Kidney (tissue), 22 donors: ENCODE results near the gene CD276. TPM values are rescaled to one million over a fixed set of nuclear protein-coding genes. Genes with fewer than 3 reads are reported as not detected.
"Not testable (repeated sequence)": the region's sequence is repeated elsewhere in the genome, so short reads cannot be mapped to it uniquely, and the experiment has no call there.

ENCODE experiments used
- DNase-seq, 5 donors: peaks; one replicate each; pipeline ENCODE4 v3.0.0-alpha.2; 2013 to 2020
- FAIRE-seq: peaks from 2 replicates; lab custom pipeline; 2012; peaks lifted over from hg19 to GRCh38; lab: Jason Lieb, UNC
- H3K27ac ChIP-seq, 2 donors: one replicate each; pipeline ENCODE4 v1.7.0; 2013; ENCODE audit warnings: low read depth in 2 of 2, low read length in 2 of 2, inconsistent platforms in 1 of 2
- H3K27me3 ChIP-seq: one replicate; pipeline ENCODE4 v1.7.1; 2013; ENCODE audit warnings: low read length, inconsistent platforms; ENCODE audit not compliant: control insufficient read depth, insufficient read depth
- H3K36me3 ChIP-seq, 3 donors: one replicate each; pipeline versions ENCODE4 v1.7.0 to v1.7.1; 2013; ENCODE audit warnings: low read length in 3 of 3, control low read depth in 1 of 3, inconsistent platforms in 1 of 3; ENCODE audit not compliant: insufficient read depth in 3 of 3, control insufficient read depth in 2 of 3
- H3K4me1 ChIP-seq, 3 donors: one replicate each; pipeline versions ENCODE4 v1.7.0 to v1.7.1; 2013; ENCODE audit warnings: low read length in 3 of 3, inconsistent platforms in 1 of 3, low read depth in 1 of 3; ENCODE audit not compliant: control insufficient read depth in 2 of 3, insufficient read depth in 2 of 3
- H3K4me3 ChIP-seq, 3 donors: one replicate each; pipeline versions ENCODE4 v1.7.0 to v1.8.1; 2013; ENCODE audit warnings: low read length in 3 of 3, control low read depth in 1 of 3, inconsistent platforms in 1 of 3
- H3K9ac ChIP-seq, 3 donors: one replicate each; pipeline versions ENCODE4 v1.7.0 to v1.7.1; 2013; ENCODE audit warnings: low read length in 3 of 3, control low read depth in 1 of 3, inconsistent platforms in 1 of 3
- H3K9me3 ChIP-seq, 3 donors: one replicate each; pipeline versions ENCODE4 v1.7.0 to v1.7.1; 2013; ENCODE audit warnings: low read length in 3 of 3, control low read depth in 1 of 3, inconsistent platforms in 1 of 3; ENCODE audit not compliant: control insufficient read depth in 2 of 3, insufficient read depth in 1 of 3
- intact Hi-C: fragments of 100-400 bp; cut with DNase I; formaldehyde crosslinking; loops from one replicate; pipeline ENCODE4 v1.11.1; 2022
- long read RNA-seq, 10 donors: library from polyadenylated mRNA in 1 of 10; unstranded in 1 of 10; transcript quantifications; one replicate each; pipeline ENCODE4 v2.0.0 and lab custom pipeline, GENCODE V29; 2021 to 2026
- polyA plus RNA-seq: library from polyadenylated mRNA; stranded (reverse); fragments of 350-450 nt; fragmentation: Illumina TruSeq; extraction: RNeasy Lipid Tissue Mini Kit (QIAGEN cat#74804); gene quantifications from one replicate; pipeline ENCODE4 v1.2.3, GENCODE V29; 2014; ENCODE audit warnings: low read depth, low replicate concordance; ENCODE audit not compliant: insufficient read depth
- total RNA-seq: library from RNA; stranded (reverse); fragmentation: NEBNext Ultra II Directional; extraction: Animal tissue kit (Norgen Biotek cat#: 25700); gene quantifications from one replicate; pipeline ENCODE4 v1.2.1, GENCODE V29; 2021
- TF ChIP-seq, protein P1 (sequence below): IDR thresholded peaks from 3 replicates; pipeline ENCODE4 v1.5.1; 2012; ENCODE audit warnings: mild to moderate bottlenecking, moderate library complexity, borderline replicate concordance; ENCODE audit not compliant: insufficient read depth; ENCODE audit errors: extremely low read depth
- donor health status: control.
- donor health status: control.
- donor health status: control.
- donor health status: control.
- donor health status: control.
- donor health status: DM: yes; HTN: yes; CAD: no.
- donor health status: Normal renal cell carcinoma (clear cell type).

Gene CD276
- 31.5 TPM for total RNA-seq
- 25.0 TPM for polyA plus RNA-seq
- long read RNA-seq, donor 1, transcript CD276-202 (10 exons, 3,469 nt), result major isoform, 8 of 75 reads
- long read RNA-seq, donor 1, partial matches to known transcripts, result 65 of 75 reads
- long read RNA-seq, donor 1, other reads (novel, unspliced or antisense), result 0 of 75 reads
- long read RNA-seq, donor 2, partial matches to known transcripts, result 5 of 8 reads
- long read RNA-seq, donor 2, other reads (novel, unspliced or antisense), result 0 of 8 reads
- long read RNA-seq, donor 3, partial matches to known transcripts, result 15 of 19 reads
- long read RNA-seq, donor 3, other reads (novel, unspliced or antisense), result 0 of 19 reads
- long read RNA-seq, donor 4, transcript CD276-202 (10 exons, 3,469 nt), result major isoform, 12 of 43 reads
- long read RNA-seq, donor 4, partial matches to known transcripts, result 30 of 43 reads
- long read RNA-seq, donor 4, other reads (novel, unspliced or antisense), result 0 of 43 reads
- long read RNA-seq, donor 5, result 0 reads
- long read RNA-seq, donor 6, partial matches to known transcripts, result 5 of 12 reads
- long read RNA-seq, donor 6, other reads (novel, unspliced or antisense), result 0 of 12 reads
- long read RNA-seq, donor 7, transcript CD276-202 (10 exons, 3,469 nt), result major isoform, 8 of 15 reads
- long read RNA-seq, donor 7, partial matches to known transcripts, result 0 of 15 reads
- long read RNA-seq, donor 7, other reads (novel, unspliced or antisense), result 6 of 15 reads
- long read RNA-seq, donor 8, transcript CD276-202 (10 exons, 3,469 nt), result major isoform, 6 of 22 reads
- long read RNA-seq, donor 8, partial matches to known transcripts, result 12 of 22 reads
- long read RNA-seq, donor 8, other reads (novel, unspliced or antisense), result 0 of 22 reads
- long read RNA-seq, donor 9, partial matches to known transcripts, result 7 of 10 reads
- long read RNA-seq, donor 9, other reads (novel, unspliced or antisense), result 0 of 10 reads
- long read RNA-seq, donor 10, transcript CD276-202 (10 exons, 3,469 nt), result major isoform, 10 of 17 reads
- long read RNA-seq, donor 10, partial matches to known transcripts, result 6 of 17 reads
- long read RNA-seq, donor 10, other reads (novel, unspliced or antisense), result 0 of 17 reads

DNA sequence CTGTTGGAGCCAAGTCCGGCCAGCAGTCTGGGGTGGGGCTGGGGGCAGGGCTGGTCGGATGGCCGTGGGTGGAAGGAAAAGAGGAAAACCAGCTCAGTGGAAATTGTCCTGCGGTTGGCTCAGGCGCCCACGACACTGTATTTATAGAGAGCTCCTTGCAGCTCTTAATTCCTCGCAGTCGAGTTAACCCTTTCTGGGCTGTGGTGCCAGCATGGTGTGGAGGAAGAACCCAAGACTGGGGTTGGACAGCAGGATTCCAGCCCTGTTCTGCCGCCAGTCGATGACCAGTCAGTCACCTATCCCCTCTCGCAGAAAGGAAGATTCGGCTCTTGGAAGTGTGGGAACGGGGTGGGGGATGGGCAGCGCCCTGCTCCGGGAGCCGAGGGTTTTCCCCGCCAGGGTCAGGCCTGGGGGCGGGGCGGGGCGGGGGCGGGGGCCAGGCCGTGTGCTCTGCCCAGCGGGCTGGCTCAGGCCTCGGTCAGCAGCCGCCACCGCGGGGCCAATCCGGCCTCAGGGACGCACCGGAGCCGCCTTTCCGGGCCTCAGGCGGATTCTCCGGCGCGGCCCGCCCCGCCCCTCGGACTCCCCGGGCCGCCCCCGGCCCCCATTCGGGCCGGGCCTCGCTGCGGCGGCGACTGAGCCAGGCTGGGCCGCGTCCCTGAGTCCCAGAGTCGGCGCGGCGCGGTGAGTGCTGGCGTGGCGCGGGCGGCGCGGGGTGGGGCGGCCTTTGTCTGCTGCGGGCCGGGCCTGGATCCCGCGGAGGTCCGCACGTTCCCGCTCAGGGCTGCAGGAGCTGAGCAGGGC lies at the start of gene CD276:
TSS of gene CD276 (plus strand) at position 607 of the 804 bp plus-strand sequence. CDS start 15,257 bp downstream, outside the sequence.
- intact Hi-C loops, result no loop called here
- TF ChIP-seq, protein P1, sequence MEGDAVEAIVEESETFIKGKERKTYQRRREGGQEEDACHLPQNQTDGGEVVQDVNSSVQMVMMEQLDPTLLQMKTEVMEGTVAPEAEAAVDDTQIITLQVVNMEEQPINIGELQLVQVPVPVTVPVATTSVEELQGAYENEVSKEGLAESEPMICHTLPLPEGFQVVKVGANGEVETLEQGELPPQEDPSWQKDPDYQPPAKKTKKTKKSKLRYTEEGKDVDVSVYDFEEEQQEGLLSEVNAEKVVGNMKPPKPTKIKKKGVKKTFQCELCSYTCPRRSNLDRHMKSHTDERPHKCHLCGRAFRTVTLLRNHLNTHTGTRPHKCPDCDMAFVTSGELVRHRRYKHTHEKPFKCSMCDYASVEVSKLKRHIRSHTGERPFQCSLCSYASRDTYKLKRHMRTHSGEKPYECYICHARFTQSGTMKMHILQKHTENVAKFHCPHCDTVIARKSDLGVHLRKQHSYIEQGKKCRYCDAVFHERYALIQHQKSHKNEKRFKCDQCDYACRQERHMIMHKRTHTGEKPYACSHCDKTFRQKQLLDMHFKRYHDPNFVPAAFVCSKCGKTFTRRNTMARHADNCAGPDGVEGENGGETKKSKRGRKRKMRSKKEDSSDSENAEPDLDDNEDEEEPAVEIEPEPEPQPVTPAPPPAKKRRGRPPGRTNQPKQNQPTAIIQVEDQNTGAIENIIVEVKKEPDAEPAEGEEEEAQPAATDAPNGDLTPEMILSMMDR, result no peak
- peak; percentile 70 to 90 (median 82) for DNase-seq
- H3K9me3 ChIP-seq, result no peaks in the 10 kb centered on the region
- peak within 1 kb of the TSS; percentile 18 to 33 for H3K27ac ChIP-seq
- H3K4me1 ChIP-seq, result peaks cover 2 to 8% (median 6%) of the 10 kb centered on the region in 3 donors
- no peak for FAIRE-seq
- H3K27me3 ChIP-seq, result no peaks in the 10 kb centered on the region
- no peaks in the 10 kb centered on the region for H3K36me3 ChIP-seq
- H3K4me3 ChIP-seq, result peak within 1 kb of the TSS; percentile 59 to 71 (median 66)
- peak within 1 kb of the TSS in 2 of 3 donors; percentile 44 to 57 for H3K9ac ChIP-seq

DNA sequence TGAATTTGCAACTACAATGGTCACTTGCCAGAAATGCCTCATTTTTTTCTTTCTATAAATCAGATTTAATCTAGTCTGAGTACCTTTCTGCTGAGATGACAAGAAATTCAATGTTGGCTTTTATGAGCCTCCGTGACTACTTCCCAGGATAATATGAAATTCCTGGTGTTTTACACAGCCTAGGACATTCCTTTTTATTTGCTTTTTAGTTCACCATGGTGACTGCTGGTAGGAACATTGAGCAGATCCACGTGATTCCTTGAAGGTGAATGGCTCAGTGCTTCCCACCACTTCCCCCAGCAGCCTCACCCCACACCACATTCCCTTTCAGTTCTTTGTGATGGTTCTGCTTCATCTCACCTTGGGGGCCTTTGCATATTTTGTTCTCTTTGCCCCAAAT lies 46.7 kb upstream of the CD276 start:
- DNase-seq (peak in 3 of 5 donors; percentile 32 to 65 (median 52)), FAIRE-seq (no peak)
- H3K9ac ChIP-seq, result no peak overlapping the region
- no peaks in the 10 kb centered on the region for H3K9me3 ChIP-seq
- TF ChIP-seq, protein P1, result no peak
- no peaks in the 10 kb centered on the region for H3K27me3 ChIP-seq
- H3K36me3 ChIP-seq, result no peaks in the 10 kb centered on the region
- peaks cover 0 to 3% (median 0%) of the 10 kb centered on the region in 3 donors for H3K4me1 ChIP-seq
- H3K27ac ChIP-seq, result no peak overlapping the region
- intact Hi-C loops, result loop anchor here (10.0 kb wide), 1 partner anchor 73 kb away; no protein-coding TSS in a partner anchor
- no peak overlapping the region for H3K4me3 ChIP-seq

DNA sequence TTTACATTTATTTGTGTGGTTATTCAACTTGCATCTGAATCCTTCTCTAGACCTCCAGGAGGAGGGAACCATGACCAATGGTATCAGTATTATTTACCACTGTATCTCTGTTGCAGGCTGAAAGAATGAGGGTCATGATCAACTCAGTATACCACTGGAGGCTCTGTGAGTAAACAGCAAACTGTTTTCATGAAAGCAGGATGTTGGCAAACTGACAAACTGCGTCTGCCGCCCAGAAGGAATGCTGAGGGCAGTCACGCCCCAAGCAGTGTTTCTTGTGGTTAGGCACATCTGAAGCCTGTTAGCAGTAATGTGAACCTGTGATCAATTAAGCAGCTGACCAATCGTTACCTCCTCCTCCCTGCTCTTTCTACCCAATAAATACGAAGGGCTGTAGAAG lies 44.7 kb upstream of the CD276 start:
- not testable (repeated sequence) for H3K27ac ChIP-seq, H3K4me3 ChIP-seq, H3K9ac ChIP-seq, H3K9me3 ChIP-seq, H3K4me1 ChIP-seq, H3K27me3 ChIP-seq, FAIRE-seq, DNase-seq, H3K36me3 ChIP-seq
- intact Hi-C loops, result loop anchor here (10.0 kb wide), 1 partner anchor 75 kb away; no protein-coding TSS in a partner anchor
